Stimulated activated CD4-positive, alpha-beta T cell treated with anti-CD3 and anti-CD28 coated beads, TNF-alpha, amount 100 ng/mL, for 24 hours (primary cell): ENCODE results near the gene EML2.
"Not testable (repeated sequence)": the region's sequence is repeated elsewhere in the genome, so short reads cannot be mapped to it uniquely, and the experiment has no call there.

Experiments
- DNase-seq, 3 experiments: peaks; one replicate each; pipeline ENCODE4 v3.0.0-alpha.2; 2020; ENCODE audit warnings: low read depth in 3 of 3

The EML2 gene

DNA sequence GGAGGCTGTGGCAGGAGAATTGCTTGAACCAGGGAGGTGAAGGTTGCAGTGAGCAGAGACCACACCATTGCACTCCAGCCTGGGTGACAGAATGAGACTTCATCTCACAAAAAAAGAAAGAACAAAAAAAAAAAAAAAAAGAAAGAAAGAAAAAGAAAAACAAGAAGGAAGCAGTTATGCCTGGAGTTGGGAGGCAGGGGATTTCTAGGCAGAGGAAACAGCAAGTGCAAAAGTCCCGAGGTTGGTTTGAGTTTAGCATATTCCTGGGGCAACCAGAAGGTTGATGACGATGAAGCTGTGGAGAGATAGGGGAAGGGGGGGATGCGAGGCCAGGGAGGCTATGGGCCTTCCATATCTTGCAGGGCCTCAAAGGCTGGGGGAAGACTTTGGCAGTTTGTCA lies 11.5 kb upstream of the EML2 start:
- no peak for DNase-seq

DNA sequence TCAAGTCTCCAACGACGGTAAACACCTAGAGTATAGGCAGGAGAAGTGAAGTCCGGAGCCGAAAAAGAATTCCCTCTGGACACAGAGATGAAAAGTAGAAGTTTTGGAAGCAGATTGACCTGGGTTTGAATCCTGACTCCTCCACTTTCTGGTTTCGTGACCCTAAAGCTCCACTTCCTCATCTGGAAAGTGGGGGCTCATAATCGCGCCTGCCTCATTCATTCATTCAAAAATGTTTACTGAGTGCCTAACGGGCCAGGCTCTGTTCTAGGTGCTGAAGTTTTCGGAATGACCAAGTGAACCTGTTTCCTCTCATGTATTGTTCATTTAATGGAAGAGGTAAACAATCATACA lies 7.1 kb upstream of the EML2 start:
- DNase-seq: no peak

GRCh38 chr19:45645631-45646344 lies 6.6 kb upstream of the EML2 start:
- peak; percentile 53 to 80 (median 73) for DNase-seq

- no peak for DNase-seq
Measured at GRCh38 chr19:45645068-45645630, 6.0 kb upstream of the EML2 start.

DNA sequence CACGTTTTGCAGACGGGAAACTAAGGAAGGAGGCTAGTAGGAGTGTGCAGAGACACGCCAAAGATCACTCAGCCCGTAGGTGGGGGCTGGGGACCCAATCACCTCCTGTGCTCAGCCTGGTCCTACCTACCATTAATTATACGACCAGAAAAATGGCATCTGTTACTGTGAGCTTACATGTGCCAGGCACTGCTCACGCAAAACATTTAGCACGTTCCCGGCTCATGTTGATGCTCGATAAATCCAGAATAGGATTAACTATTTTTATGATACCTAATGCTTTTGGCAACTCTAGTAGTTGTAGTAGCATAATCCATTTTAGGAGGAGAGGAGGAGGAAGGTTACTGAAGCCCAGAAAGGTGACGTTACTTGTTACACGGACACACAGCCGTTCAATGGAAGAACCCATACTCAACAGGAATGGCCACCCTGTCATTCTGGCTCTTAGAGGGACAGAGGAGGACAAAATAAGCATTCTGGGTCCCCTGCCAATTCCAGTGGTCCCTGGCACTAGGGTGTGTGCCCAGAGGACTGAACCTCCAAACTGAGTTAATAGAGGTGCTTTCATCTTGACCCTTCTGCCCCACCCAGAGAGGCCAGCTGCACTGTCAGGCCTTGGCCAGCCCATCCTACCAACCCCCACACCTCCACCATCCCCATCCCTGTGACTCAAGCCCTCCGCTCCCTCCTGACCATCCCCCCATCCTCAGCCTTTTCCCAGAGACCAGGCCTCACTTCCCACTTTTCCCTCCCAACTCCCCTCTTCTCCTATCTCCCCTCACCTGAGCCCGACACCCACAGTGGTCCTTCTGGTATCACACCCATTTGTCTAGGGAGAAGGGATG lies 5.0 kb upstream of the EML2 start:
- no peak for DNase-seq

DNA sequence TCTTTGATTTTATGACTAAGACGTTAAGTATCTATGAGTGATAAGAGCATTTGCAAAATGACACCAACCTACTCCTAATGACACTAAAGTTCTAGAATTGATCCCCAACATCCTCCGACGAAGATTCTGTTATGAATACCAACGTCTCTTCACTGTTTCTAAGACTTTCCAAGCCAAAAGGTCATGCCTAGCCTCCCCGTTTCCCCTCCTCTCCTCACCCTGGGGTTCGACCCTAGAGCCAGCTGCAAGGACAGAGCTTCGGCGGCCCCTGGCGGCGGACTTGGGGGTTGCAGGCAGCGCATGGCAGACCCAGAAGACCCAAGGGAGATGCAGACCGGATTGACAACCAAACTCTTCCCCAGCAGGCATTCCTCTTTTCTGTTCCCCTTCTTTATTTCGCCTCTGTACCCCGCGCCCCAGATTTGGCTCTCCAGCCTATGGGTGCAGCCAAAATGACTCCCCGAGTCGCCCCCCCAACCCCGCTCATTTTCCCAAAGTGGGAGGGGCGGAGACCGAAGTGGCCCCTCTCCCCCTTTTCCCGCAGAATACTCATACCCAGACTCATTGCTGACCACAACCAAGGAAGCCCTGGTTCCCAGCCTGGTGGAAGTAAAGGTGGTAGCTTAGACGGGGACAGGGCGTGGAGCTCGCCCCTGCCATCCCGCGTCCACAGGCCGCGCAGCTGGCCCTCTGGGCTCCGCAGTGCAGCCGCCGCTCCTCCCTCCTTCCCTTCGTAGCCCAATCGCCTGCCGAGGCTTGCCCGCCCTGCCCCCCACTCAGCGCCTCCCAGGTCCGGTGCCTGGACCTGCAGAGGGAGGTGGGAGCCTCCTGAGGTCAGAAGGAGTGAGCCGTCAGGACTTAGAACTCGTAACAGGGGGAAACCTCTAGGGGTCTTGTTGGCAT lies 4.1 kb upstream of the EML2 start:
- peak; percentile 86 to 97 (median 93) for DNase-seq

GRCh38 chr19:45641274-45642105 lies 2.3 kb upstream of the EML2 start:
- peak; percentile 60 to 93 (median 73) for DNase-seq

GRCh38 chr19:45640849-45641273 lies 1.7 kb upstream of the EML2 start:
- peak in 1 of 3 experiments; percentile 64 for DNase-seq

GRCh38 chr19:45637890-45638667 lies 1.1 kb downstream of the EML2 start:
- DNase-seq: no peak

DNA sequence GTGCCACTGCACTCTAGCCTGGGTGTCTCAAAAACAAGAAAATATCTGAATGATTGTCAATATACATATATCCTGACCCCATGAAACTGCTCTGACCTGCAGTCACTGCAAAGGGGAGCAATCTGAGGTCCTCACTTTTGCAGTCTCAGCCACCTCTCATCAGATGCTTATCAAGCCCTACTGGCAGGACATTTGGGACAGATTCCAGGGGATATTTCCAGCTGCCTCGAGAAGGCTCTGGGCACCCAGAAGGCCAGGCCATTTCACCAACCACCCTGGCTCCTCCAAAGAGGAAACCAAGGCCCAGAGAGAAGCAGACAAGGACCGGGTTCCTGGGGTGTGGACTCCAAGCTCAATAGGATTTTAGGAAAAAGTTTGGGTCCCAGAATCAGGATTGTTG lies 2.3 kb downstream of the EML2 start:
- DNase-seq: no peak

GRCh38 chr19:45636275-45636674 lies 2.9 kb downstream of the EML2 start:
- DNase-seq: no peak

DNA sequence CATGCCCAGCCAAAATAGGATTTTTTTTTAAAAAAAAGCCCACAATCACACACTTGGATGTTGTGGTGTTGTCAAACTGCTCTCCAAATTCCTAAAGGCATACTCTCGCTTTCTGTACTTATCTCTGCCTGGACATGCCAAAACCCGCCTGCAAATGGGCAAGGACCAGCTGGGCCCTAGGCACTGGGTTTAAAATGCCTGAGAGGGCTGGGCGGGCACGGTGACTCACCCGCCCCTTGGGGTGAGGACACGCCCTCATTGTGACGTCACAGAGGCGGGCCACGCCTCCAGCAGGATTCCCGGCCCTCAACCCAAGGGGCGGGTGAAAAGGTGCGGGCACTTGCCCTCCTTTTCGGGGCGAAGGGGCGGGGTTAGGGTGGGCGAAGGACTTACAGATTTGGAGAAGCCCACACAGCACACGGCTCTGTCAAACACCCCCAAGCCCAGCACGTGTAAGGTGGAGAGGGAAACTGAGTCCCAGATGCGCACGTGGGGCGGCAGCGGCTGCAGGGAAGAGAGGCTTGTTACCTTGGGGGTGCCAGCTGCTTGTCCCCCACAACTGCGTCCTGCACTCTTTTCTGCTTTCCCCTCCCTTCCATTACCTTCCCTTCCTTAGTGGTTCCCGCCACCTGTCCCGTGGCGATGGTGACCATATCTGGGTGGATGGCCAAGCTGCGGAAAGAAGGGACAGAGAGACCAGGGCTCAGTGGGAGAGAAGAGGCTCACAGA lies 6.6 kb downstream of the EML2 start:
- DNase-seq: peak; percentile 27 to 60 (median 38)

- no peak for DNase-seq
Measured at GRCh38 chr19:45630463-45630862, 8.7 kb downstream of the EML2 start.

DNA sequence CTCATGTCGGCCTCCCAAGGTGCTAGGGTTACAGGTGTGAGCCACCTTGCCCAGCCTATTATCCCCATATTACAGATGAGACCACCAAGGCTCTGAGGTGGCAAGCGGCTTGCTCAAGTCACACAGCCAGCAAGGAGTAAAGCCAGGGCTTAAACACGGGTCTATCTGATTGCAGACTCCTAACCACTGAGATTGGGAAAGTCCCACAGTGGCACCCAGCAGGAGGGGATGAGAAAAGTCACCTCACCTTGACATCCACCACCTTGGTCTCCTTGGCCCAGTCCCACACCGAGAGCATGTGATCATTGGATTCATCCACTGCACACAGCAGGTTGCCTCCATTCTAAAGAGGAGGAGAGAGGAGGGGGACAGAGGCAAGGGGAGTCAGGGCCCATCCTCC lies 9.5 kb downstream of the EML2 start:
- no peak for DNase-seq

DNA sequence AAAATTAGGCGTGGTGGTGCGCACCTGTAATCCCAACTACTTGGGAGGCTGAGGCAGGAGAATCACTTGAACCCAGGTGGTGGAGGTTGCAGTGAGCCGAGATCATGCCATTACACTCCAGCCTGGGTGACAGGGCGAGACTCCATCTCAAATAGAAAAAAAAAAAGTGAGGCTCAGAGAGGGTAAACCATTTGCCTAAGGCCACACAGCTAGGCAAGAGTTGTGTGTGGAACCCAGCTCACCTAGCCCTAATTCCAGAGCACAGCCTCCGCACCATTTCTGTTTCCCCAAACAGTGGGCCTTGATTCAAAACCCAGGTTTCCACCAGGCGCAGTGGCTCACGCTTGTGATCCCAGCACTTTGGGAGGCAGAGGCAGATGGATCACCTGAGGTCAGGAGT lies 11.0 kb downstream of the EML2 start:
- DNase-seq: not testable (repeated sequence)

DNA sequence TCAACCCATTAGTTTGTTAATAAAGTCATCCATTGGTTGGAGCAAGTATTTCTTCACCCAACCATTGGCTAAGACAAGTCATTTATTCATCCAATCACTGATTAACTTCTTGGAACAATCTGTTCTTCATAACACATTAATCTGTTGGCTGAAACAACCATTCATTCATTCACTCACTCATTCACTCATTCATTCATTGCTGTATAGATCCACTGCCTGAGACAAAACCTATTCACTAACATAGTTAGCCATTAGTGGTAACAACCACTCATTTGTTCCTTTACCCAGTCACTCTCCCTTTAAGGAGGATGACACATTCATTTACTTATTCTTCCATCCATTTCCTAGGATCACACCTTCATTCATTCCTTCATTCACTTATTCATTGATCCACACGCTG lies 15.2 kb downstream of the EML2 start:
- no peak for DNase-seq

DNA sequence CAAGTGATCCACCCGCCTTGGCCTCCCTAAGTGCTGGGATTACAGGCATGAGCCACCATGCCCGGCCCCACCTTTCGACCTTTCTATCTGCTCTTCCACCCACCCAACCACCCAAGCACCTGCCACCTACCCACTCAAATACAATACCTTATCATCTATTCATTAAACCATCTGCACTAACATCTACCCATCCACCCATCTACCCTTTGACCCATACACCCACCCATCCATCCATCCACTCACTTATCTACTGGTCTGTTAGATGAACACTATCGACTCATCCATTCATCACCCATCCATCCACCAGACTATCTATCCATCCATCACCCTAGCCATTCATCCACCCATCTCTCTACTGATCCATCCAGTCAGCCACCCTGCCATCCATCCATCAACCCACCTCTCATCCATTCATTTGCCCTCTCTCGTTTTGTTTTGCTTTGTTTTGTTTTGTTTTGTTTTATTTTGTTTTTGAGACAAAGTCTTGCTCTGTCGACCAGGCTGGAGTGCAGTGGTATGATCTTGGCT lies 17.2 kb downstream of the EML2 start:
- DNase-seq: no peak

- no peak for DNase-seq
Measured at GRCh38 chr19:45621389-45621788, 17.8 kb downstream of the EML2 start.

DNA sequence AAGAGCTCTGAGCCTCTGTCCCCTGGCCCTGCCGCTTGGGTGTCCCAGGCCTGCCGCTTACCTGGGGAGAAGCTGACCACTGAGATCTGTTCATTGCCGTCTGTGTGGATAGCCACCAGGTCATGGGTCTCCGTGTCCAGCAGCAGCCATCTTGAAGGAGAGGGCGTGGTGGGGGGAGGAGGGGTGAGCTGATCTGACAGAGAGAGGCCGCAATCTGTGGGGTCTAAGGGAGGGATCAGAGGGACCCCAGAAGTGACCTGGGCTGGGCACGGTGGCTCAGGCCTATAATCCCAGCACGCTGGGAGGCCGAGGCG lies 22.5 kb downstream of the EML2 start:
- DNase-seq: no peak
